Heart left ventricle (tissue), 13 donors: ENCODE measurements around the gene MEG3.

ENCODE experiments used
- POLR2A ChIP-seq, 2 donors: fragments of 450-650 bp; IDR thresholded peaks; one replicate each; pipeline ENCODE4 v1.6.1; 2017; ENCODE audit warnings: antibody characterized with exemption in 2 of 2, mild to moderate bottlenecking in 2 of 2, moderate library complexity in 2 of 2
- TF ChIP-seq, protein P1 (sequence below), 12 donors: fragments of 200-600 bp; sonication (generic) in 4 of 12; IDR thresholded peaks; one replicate each; pipeline versions ENCODE4 v1.5.0 to v1.8.0; 2018 to 2022; ENCODE audit warnings: antibody characterized with exemption in 12 of 12, mild to moderate bottlenecking in 5 of 12
- donor health status: ischemic (EF 13 %, LVEDD 7.1; RV severe dilation, severe dysfunction).
- donor health status: DM: no; HTN: yes; CAD: no.
- donor health status: DM: no; HTN: no; CAD: no.
- donor health status: ischemic (EF 25% LVEDD 6.9; RV normal size, moderate dysfunction).
- donor health status: ischemic (EF 25% LVEDD 5.7; RV mildly dilated, moderate dysfunction).
- donor health status: ischemic (EF 35%, LVEDD 5.7; RV mildly dilated, moderate dysfunction).
- donor health status: nonischemic (EF 11% LVEDD 7.7; RV severe dilation, severe dysfunction).
- donor health status: DM: yes; HTN: yes; CAD: no.
- donor health status: PGD.
- donor health status: ischemic (EF 29% LVEDD 5.4; RV normal size, mild dysfunction).
- donor health status: nonischemic (EF 23%, LVEDD 6.1; RV moderate dilation, normal function).

- TF ChIP-seq POLR2A (IDR thresholded peaks at IDR 0.05): no peak
- TF ChIP-seq, protein P1, sequence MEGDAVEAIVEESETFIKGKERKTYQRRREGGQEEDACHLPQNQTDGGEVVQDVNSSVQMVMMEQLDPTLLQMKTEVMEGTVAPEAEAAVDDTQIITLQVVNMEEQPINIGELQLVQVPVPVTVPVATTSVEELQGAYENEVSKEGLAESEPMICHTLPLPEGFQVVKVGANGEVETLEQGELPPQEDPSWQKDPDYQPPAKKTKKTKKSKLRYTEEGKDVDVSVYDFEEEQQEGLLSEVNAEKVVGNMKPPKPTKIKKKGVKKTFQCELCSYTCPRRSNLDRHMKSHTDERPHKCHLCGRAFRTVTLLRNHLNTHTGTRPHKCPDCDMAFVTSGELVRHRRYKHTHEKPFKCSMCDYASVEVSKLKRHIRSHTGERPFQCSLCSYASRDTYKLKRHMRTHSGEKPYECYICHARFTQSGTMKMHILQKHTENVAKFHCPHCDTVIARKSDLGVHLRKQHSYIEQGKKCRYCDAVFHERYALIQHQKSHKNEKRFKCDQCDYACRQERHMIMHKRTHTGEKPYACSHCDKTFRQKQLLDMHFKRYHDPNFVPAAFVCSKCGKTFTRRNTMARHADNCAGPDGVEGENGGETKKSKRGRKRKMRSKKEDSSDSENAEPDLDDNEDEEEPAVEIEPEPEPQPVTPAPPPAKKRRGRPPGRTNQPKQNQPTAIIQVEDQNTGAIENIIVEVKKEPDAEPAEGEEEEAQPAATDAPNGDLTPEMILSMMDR (IDR thresholded peaks at IDR 0.05): no peak
These were observed 35.2 kb upstream of the MEG3 start for GRCh38 chr14:100790502-100791347.
